DMS114 treated with DMSO at 0.1 percent for 48 hours (cell line): ENCODE results near the gene BRD7.

Experiments used
- DNase-seq: peaks from one replicate; lab custom pipeline; 2025; ENCODE audit not compliant: unreplicated experiment; lab: John Stamatoyannopoulos, UW

The BRD7 gene

DNA sequence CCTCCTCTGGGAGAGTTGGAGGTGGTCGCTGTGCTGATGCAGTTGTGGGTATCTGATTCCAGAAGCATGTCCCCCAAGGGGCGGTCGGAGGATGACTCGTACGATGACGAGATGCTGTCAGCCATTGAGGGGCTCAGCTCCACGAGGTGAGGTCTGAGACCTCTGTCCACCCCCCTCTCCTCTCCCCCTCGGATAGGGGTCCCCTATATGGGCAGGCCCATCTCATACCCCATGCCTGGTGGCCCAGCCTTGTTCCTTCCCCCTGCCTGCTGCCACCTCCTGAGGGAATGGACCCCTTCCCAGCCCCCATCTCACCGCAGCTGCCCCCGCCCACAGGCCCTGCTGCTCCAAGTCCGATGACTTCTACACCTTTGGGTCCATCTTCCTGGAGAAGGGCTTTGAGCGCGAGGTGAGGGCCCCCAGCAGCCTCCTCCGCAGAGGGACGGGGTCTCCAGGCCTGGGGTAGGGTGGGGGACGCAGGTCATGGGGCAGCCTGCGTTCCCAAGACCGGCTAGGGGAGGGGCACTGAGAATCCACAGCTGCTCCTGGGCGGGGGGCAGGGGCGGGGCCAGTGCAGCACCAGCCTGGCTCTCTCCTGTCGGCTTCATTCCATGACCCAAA, 63.2 kb downstream of the BRD7 start:
- no peak for DNase-seq

DNA sequence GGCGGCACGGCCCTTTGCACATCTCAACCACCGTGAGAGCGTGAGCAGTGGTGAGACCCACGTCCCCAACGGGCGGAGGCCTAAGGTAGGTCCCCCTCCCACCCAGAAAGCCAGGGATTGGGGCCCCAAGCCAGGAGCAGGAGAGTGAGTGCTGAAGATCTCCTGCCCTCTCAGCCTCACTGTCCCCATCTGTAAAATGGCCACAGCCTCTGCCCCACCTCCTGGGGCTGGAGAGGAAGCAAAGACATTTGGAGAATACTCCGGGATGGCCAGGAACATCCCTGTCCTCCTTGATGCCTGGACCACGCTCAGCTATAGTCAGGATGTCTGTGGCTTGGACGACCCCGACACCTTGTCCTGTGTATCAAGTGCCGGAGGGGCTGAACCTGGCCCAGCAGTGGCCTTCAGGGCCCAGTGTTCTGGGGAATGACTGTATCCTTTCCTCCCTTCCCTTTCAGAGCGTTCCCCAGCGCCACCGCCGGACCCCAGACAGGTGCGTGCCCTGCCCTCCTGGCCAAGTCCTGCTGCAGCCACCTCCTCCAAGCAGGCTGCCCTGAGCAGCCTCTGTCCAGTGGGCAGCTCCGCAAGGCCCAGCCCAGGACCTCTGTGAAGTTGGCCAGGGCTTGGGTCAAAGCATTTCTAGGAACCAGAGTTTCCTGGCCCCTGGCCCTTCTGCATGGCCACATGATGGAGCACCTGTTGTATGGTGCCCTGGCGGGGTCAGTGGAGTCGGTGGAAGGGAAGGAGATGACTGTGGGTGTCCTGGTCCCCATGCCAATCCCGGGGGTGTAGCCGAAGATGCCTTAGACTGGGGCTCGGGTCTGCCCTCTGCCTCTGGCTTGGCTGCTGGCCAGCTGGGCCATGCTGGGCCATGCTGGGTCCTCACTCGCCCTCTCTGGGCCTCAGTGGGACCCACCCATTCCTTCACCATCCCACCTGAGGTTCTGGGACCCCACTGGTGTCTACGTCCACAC, 64.0 kb downstream of the BRD7 start:
- no peak for DNase-seq

DNA sequence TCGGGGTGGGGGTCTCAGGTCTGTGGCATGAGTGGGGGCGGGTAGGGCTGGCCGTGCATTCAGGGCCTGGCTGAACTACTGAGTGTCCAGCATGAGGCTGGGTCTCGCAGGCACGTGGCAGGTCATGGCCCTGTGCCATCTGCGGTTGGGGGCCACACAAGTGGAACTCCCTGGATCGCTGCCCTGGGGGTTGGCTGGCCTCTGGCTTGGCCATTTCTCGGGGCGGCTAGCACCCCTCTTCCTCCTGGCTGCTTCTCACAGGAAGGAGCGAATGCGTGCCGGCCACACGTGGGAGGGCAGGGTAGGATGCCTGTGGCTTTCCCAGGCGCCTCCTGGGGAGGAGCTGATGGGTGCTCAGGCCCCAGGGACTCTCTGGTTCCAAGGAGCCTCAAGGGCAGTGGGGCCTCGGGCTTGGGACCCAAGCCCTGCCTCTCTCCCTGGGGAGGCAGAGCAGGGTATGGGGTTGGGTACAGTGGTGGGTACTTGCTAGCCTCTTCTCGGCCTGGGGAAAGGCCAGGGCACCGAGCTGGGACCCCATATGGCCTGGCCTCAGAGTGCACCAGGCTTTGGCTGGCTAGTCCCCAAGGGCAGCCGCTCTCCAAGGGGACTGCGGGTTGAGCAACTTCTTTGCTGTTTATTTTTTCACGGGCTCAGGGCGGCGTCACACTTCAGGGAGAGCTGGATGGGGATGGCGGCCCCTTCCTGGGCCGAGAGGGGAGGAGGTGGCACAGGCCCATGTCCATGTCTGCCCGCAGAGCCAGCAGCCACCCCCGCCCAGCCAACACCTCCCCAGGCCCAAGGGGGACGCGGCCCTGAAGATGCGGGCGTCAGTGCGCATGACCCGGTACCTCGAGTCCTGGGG, 65.0 kb downstream of the BRD7 start:
- no peak for DNase-seq

DNA sequence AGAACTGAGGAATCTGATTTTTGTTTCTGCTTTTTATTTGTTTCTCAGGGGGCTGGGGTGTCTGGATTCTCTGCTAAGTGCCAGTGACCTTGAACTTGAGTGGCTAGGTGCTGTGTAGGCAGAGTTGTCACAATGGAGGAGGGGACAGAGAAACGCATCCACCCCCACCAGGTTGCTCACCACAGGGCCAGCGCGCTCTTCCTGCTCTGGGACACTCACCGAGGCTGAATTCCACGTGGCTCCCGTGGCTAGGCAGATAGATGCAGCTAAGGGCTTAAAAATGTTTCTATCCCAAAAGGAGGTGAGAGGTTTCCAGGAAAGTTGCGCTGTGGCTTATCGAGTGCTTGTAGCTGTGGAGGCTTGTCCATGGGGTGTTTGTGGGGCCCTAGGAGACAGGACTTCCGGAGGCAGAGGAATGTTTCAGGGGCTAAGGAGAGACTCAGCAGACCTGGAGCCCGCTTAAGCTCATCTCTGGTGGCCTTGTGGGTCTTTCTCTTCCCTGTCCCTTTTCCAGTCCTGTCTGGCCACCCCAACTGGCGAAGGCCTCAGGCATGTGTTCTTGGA, 65.7 kb downstream of the BRD7 start:
- DNase-seq, result no peak

DNA sequence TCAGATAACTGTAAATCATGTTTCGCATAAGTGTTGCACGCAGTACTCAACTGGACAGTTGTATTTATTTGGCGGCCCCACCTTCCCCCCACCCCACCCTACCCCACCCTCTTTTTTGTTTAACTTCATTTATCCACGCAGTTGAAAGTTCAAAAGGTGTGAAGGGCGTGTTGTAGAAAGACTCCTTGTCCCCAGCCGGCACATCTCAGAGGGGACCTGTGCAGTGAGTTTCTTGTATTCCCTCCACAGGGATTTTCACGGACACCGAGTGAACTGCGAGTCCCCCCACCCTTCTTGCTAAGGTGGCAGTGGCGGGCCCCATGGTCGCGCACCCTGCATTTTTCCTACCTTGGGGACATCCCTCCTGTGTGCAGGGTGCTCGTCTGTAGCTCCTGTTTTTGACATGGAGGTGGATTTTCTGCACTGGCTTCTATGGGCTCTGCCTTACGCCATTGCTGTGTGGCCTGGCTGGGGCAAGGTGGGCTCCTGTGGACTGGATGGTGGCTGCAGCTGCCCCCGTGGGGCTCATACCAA, 66.2 kb downstream of the BRD7 start:
- DNase-seq, result no peak

DNA sequence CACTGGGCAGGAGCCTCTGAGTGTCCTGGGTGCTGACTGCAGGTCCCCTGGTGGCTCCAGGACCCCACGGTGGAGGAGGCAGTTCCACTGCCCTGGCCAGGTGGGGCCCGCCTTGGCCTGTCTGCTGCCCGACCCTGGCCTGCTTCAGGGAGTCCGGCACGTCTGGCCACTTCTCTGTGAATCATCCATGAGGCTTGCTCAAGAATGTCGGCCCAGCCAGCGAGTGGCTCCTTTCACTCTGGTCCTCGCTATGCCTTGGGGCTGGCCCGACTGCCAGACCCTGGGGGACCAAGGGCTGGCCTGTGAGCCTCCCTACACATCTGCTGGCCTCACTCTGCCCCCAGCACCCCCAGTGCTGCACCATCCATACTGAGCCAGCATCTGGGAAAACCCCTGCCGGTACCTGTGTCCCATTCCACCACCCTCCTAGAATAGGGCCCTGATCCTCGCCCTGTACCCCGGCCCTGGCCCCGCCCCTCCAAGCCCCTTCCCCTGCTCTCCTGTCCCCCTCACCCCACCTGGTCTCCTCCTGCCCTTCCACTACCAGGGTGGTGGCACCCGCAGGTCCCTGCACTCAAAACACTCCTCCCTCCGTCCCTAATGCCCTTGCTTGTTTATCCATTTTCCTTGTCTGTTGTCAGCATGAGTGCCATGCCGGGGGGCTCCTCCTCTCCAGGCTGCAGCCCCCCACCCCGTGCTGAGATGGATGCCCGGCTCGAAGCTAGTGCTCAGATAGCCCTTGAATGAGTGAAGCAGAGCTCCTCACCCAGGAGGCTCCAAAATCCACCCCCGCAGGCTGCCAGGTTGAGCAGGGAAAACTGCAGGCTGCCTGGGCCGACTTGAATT, 66.9 kb downstream of the BRD7 start:
- no peak for DNase-seq

DNA sequence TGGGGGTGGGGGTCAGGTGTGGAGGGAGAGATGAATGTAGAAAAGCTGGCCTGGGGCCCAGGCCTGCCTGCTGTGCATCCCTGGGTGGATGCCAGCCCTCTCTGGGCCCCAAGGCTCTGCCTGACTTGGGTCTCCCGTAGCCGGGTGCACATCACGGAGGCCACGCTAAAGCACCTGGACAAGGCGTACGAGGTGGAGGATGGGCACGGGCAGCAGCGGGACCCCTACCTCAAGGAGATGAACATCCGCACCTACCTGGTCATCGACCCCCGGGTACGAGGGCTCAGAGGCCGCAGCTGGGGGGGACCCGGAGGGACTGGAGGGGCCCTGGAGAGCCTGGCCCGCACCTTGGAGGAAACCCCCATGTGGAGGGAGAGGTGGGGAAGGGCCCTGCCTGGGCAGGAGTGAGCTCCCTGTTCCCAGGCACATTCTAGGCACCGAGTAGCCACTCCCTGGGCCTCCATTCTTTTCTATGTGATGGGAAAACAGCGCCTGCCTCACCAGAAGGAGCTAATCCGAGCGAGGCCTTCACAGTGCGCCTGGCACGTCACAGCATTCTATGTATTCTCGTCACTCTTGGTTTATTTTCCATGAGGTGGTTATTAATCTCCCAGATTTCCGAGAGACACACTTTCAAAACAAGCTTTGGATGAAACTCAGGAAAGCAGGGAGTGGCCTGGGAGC, 67.7 kb downstream of the BRD7 start:
- DNase-seq, result no peak

DNA sequence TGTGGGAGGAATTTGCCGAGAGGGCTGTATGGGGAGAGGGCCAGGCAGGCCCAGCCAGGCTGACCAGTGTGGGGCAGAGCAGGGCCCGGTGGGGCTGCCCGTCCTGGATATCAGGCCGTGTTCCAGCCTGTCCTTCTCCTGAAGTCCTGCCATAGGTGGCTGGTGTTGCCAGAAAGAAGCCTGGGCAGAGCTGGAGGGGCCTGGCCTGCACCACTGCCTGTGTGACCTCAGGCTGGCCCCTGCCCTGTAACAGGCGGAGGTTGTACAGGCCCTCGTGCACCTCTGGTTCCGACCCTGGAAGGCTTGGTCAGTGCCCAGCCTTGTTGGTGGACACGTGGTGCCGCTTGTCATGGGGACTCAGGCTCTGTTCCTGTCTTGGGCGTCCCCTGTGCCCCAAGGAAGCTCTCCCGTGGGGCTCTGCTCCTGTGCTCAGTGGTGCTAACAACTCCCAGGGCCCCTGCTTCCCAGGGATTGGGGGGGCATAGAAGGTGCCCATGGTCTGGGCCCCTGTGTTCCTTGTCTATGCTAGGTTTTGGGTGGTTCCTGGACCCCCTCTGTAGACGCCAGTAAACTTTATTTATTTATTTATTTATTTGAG, 69.2 kb downstream of the BRD7 start:
- no peak for DNase-seq

DNA sequence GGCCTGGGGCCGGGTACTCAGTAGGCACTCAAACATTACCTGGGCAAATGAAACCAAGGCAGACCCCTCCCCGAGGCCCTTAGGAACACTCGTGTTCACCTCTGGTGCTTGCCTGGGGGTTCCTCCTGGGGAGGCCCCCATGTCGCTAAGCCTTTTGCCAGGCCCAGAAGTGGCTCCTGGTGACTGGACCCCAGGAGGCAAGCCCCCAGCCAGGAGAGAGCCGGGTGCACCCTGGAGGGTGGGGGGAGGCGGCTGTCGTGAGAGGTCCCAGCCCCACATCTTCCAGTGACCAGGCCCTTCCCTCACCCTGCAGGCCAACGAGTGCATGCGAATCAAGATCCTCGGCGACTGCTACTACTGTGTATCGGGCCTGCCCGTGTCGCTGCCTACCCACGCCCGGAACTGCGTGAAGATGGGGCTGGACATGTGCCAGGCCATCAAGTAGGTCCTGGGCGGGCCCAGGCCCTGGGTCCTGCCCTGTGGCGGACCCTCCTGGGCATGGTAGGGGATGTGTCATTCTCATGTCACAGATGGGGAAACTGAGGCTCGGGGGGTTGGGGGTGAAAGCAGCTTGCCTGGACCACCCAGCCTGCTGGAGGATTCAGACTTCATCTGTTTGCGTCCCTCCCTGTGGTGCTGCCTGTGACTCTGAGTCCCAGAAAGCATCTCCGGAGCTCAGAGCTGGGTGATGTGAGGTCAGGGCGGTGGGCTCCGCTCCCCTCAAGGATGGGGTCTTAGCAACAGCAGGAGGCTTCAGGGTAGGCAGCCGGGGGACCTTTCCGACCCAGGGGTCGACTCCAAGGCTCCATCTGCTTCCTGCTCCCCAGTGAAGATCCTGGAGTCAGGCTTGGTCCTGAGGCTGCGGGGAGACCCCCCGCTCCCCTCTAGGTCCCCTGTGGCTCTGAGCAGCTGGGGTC, 69.9 kb downstream of the BRD7 start:
- DNase-seq, result no peak

DNA sequence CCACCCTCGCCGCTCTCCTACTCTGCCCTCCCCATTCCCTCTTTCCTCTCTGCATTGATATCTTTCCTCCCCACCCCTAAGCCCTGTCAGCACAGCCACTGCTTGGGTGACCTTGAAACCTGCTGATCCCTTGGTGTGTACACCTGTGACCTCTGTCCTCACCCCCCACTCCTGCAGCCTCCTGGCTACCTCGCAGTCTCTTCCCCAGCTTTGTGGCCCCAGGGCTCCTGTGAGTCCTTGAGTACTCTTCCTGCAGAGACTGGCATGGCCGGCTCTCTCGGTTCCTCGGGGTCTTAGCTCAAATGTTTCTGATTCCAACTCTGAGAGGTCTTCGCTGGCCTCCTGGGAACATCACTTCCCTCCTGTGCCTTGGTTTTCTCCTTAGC, 70.7 kb downstream of the BRD7 start:
- DNase-seq, result no peak

DNA sequence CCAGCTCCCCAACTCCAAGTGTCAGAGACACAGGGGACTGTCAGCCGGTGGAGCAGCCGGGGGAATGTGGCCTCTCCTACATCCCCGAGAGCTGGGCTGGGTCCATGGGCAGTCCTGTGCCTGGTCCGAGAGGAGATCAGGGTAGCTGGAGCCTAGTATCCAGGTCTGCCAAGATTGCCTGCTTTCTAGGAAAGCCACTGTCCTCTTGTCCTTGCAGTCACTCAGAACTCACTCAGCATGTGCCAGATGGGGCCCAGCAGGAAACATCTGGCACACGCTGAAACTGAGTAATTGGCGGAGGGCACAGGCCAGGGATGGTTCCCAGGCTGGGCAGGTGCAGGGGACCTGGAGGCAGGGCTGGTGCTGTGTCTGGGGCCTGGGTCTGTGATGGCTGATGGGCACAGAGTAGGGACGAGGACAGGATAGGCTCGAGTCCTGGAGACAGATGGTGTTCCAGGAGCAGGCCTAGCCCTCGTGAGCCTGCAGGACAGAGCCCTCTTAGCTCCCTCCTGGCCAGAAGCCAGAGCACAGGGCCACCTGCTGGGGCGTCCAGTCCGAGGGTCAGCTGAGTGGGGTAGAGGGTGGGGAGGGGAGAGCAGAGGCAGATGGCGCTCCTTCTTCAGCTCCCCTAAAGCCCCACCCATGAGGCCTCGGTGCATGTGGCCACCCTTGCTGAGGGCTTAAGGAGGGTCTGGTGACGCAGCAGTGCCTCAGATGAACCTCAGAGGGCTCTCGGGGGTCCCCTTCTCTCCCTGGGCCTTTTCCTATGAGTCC, 71.3 kb downstream of the BRD7 start:
- no peak for DNase-seq

DNA sequence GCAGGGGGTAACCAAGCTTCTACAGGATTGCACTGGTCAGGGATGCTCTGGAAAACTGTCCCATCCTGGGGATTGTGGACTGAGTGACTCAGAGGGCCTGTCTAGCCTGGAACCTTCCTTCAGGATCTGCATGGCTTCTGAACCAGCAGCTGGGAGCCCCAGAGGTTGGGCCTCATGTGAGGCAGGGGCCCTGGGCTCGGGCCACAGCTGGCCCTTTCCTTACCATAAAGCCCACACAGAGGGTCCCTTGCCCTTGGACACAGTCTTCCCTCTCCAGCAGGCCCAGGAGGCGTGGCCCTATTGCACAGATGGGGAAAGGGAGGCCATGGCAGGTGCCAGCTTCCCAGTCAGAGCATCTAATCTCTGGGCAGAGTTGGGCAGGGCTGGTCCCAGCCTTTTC, 72.0 kb downstream of the BRD7 start:
- DNase-seq, result no peak

DNA sequence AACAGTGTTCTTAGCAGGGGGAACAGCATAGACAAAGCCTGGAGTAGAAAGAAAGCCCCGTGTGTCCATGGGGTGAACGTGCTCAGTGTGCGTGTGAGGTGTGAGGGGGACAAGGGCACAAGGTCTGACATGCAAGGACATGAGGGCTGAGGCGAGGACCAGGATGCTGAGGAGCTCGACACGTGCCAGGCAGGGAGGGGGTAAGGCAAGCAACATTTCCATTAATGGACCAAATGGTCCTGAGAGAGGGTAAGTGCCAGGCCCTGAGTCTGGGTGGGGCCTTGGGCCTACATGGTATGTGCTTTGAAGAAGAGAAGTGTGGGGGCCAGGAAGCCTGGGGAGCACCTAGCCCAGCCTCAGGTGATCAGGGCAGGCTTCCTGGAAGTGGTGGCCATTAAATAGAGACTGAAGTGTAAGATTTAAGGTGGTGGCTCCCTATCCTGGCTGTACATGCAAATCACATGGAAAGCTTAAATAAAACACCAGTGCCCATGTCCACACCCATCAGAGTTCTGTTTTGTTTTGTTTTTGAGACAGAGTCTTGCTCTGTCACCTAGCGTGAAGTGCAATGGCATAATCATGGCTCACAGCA, 73.2 kb downstream of the BRD7 start:
- DNase-seq, result no peak

DNA sequence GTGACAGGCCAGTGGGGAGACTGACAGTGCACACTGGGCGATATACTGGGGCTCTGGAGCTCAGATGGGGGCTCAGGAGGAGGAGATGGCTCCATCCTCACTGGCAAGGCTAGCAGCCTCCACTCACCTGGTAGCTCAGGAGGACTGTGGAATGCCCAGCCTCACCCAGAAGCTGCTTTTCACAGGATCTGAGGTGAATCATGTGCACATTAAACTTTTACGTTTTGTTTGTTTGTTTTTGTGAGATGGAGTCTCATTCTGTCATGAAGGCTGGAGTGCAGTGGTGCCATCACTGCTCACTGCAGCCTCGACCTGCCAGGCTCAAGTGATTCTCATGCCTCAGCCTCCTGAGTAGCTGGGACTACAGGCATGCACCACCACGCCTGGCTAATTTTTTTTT, 73.8 kb downstream of the BRD7 start:
- no peak for DNase-seq

DNA sequence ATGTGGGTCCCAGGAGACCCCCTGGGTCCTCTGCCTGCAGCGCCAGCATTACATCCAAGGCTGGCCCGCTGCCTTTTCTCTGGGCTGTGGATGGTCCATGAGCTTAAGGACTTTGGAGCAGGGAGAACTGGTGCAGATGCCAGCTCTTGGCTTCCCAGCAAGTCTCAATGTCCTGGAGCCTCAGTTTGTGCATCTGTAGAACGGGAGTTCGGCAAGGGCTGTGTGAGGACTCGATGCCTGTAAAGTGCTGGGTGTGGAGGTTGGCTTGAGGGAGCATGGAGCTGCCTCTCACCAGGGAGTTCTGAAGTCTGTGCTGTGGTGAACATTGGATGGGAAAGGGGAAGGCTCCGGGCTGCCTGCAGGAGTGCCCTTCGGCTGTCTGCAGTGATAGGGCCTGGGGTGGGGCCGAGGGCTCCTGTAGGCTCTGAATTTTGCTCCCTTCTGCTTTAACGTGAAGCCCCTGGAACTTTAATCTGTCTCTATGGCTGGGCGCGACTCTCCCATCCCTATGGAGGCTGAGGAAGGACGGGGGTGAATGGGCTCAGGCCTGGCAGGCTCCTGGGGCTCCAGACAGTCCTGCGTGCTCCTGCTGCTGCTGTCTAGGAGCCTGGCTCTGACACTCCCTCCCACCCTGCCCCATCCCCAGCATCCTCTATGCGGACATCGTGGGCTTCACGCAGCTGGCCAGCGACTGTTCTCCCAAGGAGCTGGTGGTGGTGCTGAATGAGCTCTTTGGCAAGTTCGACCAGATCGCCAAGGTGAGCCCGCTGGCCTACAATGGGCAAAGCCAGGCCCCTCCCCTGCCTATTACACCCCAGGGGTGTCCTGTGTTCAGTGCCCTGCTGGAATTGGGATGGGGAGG, 74.6 kb downstream of the BRD7 start:
- DNase-seq, result no peak
